Breast epithelium (tissue), 3 donors: Measurements from ENCODE around the gene ADAMTS3.

Experiments
- POLR2A ChIP-seq: fragments of 450-650 bp; IDR thresholded peaks from one replicate; pipeline ENCODE4 v1.6.1; 2016; ENCODE audit warnings: antibody characterized with exemption, mild to moderate bottlenecking, moderate library complexity
- POLR2AphosphoS5 ChIP-seq, 3 donors: sonication (generic); formaldehyde crosslinking; IDR thresholded peaks; one replicate each; pipeline ENCODE4 v1.6.1; 2017; ENCODE audit warnings: antibody characterized with exemption in 3 of 3
- TF ChIP-seq, protein P1 (sequence below), 3 donors: fragments of 450-650 bp; IDR thresholded peaks; one replicate each; pipeline ENCODE4 v1.5.1; 2016 to 2017; ENCODE audit warnings: antibody characterized with exemption in 3 of 3, mild to moderate bottlenecking in 3 of 3, moderate library complexity in 3 of 3

DNA sequence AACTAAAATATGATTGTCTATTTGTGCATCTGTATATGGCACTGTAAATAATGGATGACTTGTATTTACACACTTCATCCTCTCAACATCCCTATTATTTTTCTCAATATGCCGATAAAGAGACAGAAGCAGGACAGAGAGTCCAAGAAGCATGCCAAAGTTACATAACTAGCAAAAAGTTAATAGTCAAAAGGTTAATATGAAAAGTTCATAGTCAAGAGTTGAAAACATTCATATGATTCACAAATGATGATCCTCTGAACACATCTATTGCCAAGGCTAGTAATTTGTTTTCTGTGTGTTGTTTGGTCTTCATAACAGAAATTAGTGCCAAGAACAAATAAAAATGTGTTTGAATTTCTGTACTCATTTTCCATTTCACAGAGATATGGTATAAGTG, 231.0 kb downstream of the ADAMTS3 start:
- TF ChIP-seq, protein P1, sequence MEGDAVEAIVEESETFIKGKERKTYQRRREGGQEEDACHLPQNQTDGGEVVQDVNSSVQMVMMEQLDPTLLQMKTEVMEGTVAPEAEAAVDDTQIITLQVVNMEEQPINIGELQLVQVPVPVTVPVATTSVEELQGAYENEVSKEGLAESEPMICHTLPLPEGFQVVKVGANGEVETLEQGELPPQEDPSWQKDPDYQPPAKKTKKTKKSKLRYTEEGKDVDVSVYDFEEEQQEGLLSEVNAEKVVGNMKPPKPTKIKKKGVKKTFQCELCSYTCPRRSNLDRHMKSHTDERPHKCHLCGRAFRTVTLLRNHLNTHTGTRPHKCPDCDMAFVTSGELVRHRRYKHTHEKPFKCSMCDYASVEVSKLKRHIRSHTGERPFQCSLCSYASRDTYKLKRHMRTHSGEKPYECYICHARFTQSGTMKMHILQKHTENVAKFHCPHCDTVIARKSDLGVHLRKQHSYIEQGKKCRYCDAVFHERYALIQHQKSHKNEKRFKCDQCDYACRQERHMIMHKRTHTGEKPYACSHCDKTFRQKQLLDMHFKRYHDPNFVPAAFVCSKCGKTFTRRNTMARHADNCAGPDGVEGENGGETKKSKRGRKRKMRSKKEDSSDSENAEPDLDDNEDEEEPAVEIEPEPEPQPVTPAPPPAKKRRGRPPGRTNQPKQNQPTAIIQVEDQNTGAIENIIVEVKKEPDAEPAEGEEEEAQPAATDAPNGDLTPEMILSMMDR (IDR thresholded peaks at IDR 0.05): no peak
- TF ChIP-seq POLR2AphosphoS5 (IDR thresholded peaks at IDR 0.05): no peak
- TF ChIP-seq POLR2A: no peak
